OCI-LY1 (cell line): ENCODE results near the gene C20orf204.

Experiments used
- H2AFZ ChIP-seq: fragments of 200-600 bp; sonication (generic), shearing (Covaris generic); 2 replicates; pipeline ENCODE4 v1.6.0; 2014; ENCODE audit warnings: antibody characterized with exemption, mild to moderate bottlenecking, low read length
- H3F3A ChIP-seq: fragments of 200-600 bp; sonication (generic), shearing (Covaris generic); 2 replicates; pipeline ENCODE4 v1.6.0; 2014; ENCODE audit warnings: mild to moderate bottlenecking, antibody characterized with exemption, low read length, moderate library complexity; ENCODE audit not compliant: insufficient read depth
- H3K27ac ChIP-seq: fragments of 200-600 bp; sonication (generic); 2 replicates; pipeline ENCODE4 v1.5.1; 2014; ENCODE audit warnings: low read length, mixed run types, mild to moderate bottlenecking, low read depth; ENCODE audit not compliant: poor library complexity, severe bottlenecking
- H3K27me3 ChIP-seq: fragments of 200-600 bp; sonication (generic); 2 replicates; pipeline ENCODE4 v1.6.0; 2014; ENCODE audit warnings: antibody characterized with exemption, mild to moderate bottlenecking, low read length, moderate library complexity; ENCODE audit not compliant: insufficient read depth
- H3K36me3 ChIP-seq: fragments of 200-600 bp; sonication (generic); 2 replicates; pipeline ENCODE4 v1.6.1; 2014; ENCODE audit warnings: mild to moderate bottlenecking, antibody characterized with exemption, low read length, moderate library complexity, mixed read lengths; ENCODE audit not compliant: insufficient read depth
- H3K4me1 ChIP-seq: fragments of 200-600 bp; sonication (generic); 2 replicates; pipeline ENCODE4 v1.5.1; 2014; ENCODE audit warnings: mild to moderate bottlenecking, low read length, moderate library complexity; ENCODE audit not compliant: insufficient read depth, severe bottlenecking
- H3K4me2 ChIP-seq: fragments of 200-600 bp; sonication (generic), shearing (Covaris generic); 2 replicates; pipeline ENCODE4 v1.6.1; 2014; ENCODE audit warnings: low read length
- H3K4me3 ChIP-seq: fragments of 200-600 bp; sonication (generic); 2 replicates; pipeline ENCODE4 v1.5.1; 2014; ENCODE audit warnings: low read length, low read depth, mild to moderate bottlenecking, mixed read lengths; ENCODE audit not compliant: poor library complexity, severe bottlenecking
- H3K79me2 ChIP-seq: fragments of 200-600 bp; shearing (Covaris generic); 2 replicates; pipeline ENCODE4 v1.6.1; 2016; ENCODE audit warnings: mixed run types, low read length, mixed read lengths; ENCODE audit not compliant: insufficient read depth
- H3K9ac ChIP-seq: fragments of 200-600 bp; sonication (generic), shearing (Covaris generic); 2 replicates; pipeline ENCODE4 v1.6.1; 2014; ENCODE audit warnings: mild to moderate bottlenecking, low read length, mixed read lengths
- H3K9me2 ChIP-seq: fragments of 200-600 bp; sonication (generic), shearing (Covaris generic); 2 replicates; pipeline ENCODE4 v1.6.1; 2014; ENCODE audit warnings: low read depth, mild to moderate bottlenecking, low read length, mixed read lengths
- H3K9me3 ChIP-seq: fragments of 200-600 bp; shearing (Covaris generic); 2 replicates; pipeline ENCODE4 v1.6.1; 2014; ENCODE audit warnings: low read length, mixed read lengths
- H4K20me1 ChIP-seq: fragments of 200-600 bp; sonication (generic), shearing (Covaris generic); 2 replicates; pipeline ENCODE4 v1.6.0; 2016; ENCODE audit warnings: mild to moderate bottlenecking, low read length; ENCODE audit not compliant: insufficient read depth
- EZH2 ChIP-seq: fragments of 200-600 bp; sonication (generic), shearing (Covaris generic); IDR thresholded peaks from 2 replicates; pipeline ENCODE4 v1.8.0; 2017; ENCODE audit warnings: borderline replicate concordance, mixed run types, mild to moderate bottlenecking, antibody characterized with exemption, low read length, moderate library complexity, mixed read lengths
- TF ChIP-seq, protein P1 (sequence below): fragments of 200-600 bp; sonication (generic), shearing (Covaris generic); IDR thresholded peaks from 2 replicates; pipeline ENCODE4 v1.5.1; 2017; ENCODE audit warnings: mild to moderate bottlenecking, antibody characterized with exemption, low read length, moderate library complexity, mixed read lengths

The C20orf204 gene

DNA sequence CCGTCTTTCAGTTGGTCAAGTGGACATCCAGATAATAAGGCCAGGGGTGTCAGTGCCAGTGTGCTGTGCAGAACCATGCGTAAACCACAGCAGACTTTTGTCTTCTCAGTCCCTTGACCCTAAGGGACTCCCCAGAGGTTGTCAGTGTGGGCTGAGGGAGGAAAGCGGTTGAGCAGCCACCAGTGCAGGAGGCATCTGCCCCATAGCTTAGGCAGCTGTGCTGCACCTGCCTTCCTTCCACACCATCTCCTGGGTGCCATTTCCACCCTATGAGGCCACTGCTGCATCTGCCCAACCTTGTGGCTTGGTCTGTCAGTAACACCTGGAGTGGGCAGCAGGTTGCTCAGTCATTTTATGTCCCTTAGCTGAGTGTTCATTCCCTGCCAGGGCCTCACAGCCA lies 29.1 kb upstream of the C20orf204 start:
- no peaks in the 10 kb centered on the region for H3F3A ChIP-seq
- no peaks in the 10 kb centered on the region for H4K20me1 ChIP-seq
- H3K36me3 ChIP-seq: peaks cover 80% of the 10 kb centered on the region
- peaks cover 10% of the 10 kb centered on the region for H3K9me3 ChIP-seq
- H3K9ac ChIP-seq: no peak overlapping the region
- no peaks in the 10 kb centered on the region for H3K79me2 ChIP-seq
- H3K4me3 ChIP-seq: no peak overlapping the region
- peaks cover 14% of the 10 kb centered on the region for H3K4me1 ChIP-seq
- H3K4me2 ChIP-seq: no peak overlapping the region
- H3K27me3 ChIP-seq: no peaks in the 10 kb centered on the region
- H3K9me2 ChIP-seq: no peaks in the 10 kb centered on the region
- H2AFZ ChIP-seq: no peak overlapping the region
- no peak overlapping the region for H3K27ac ChIP-seq
- TF ChIP-seq EZH2: no peak
- TF ChIP-seq, protein P1, sequence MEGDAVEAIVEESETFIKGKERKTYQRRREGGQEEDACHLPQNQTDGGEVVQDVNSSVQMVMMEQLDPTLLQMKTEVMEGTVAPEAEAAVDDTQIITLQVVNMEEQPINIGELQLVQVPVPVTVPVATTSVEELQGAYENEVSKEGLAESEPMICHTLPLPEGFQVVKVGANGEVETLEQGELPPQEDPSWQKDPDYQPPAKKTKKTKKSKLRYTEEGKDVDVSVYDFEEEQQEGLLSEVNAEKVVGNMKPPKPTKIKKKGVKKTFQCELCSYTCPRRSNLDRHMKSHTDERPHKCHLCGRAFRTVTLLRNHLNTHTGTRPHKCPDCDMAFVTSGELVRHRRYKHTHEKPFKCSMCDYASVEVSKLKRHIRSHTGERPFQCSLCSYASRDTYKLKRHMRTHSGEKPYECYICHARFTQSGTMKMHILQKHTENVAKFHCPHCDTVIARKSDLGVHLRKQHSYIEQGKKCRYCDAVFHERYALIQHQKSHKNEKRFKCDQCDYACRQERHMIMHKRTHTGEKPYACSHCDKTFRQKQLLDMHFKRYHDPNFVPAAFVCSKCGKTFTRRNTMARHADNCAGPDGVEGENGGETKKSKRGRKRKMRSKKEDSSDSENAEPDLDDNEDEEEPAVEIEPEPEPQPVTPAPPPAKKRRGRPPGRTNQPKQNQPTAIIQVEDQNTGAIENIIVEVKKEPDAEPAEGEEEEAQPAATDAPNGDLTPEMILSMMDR: no peak

DNA sequence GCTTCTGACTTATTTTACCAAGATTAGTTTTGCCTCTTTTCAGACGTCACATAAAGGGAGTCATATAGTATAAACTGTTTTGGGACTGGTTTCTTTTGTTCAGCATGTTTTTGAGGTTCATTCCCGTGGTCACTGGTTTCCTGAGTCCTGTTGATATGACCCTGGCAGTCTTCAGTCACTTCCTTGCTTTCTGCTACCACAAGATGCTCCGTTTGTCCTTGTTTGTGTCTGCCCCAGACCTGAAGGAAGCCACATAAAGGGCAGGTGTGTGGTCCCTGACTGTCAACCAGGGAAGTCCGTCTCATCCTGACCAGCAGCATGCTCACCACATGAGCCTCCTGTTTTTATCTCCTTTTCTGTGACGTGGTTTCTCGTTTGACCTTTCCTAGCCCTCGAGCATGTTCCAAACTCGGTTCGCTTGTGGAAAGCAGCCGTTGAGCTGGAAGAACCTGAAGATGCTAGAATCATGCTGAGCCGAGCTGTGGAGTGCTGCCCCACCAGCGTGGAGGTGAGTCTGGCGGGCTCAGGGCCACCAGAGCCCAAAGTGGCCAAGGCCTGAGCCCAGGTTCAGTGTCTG lies 26.1 kb upstream of the C20orf204 start:
- H3K9ac ChIP-seq: no peak overlapping the region
- no peaks in the 10 kb centered on the region for H3F3A ChIP-seq
- peaks cover 10% of the 10 kb centered on the region for H3K9me3 ChIP-seq
- TF ChIP-seq EZH2: no peak
- TF ChIP-seq, protein P1: no peak
- H3K27me3 ChIP-seq: no peaks in the 10 kb centered on the region
- no peaks in the 10 kb centered on the region for H3K9me2 ChIP-seq
- peaks cover 11% of the 10 kb centered on the region for H3K4me1 ChIP-seq
- H4K20me1 ChIP-seq: no peaks in the 10 kb centered on the region
- H2AFZ ChIP-seq: no peak overlapping the region
- H3K4me3 ChIP-seq: no peak overlapping the region
- no peaks in the 10 kb centered on the region for H3K79me2 ChIP-seq
- peaks cover 82% of the 10 kb centered on the region for H3K36me3 ChIP-seq
- no peak overlapping the region for H3K27ac ChIP-seq
- no peak overlapping the region for H3K4me2 ChIP-seq

DNA sequence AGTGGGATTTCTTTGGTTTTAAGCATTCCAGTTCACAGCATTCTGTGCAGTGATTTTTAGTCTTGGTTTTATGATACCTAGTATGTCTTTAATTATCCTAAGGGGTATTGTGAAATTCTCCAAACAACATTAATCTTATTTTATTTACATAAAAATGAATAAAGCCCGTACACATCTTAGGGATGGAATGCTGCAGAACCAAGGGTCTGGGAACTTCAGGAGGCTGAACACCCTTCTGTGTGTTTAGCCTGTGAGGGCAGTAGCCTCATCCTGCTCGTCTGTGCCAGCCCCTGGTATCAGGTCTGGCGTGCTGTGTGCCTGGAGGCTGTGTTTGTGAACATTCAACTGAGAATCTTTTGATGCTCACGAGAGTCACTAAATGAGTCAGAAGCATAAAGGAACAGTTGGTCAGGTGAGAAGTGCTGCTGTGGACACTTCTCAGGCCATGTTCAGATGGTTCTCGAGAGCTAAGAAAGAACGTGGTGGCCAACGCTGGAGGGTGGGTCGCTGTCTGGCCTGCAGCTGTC lies 25.2 kb upstream of the C20orf204 start:
- no peaks in the 10 kb centered on the region for H3K79me2 ChIP-seq
- TF ChIP-seq EZH2: no peak
- TF ChIP-seq, protein P1: no peak
- no peaks in the 10 kb centered on the region for H4K20me1 ChIP-seq
- no peaks in the 10 kb centered on the region for H3K27me3 ChIP-seq
- peaks cover 11% of the 10 kb centered on the region for H3K4me1 ChIP-seq
- H2AFZ ChIP-seq: no peak overlapping the region
- peaks cover 82% of the 10 kb centered on the region for H3K36me3 ChIP-seq
- no peak overlapping the region for H3K9ac ChIP-seq
- no peak overlapping the region for H3K4me3 ChIP-seq
- no peak overlapping the region for H3K27ac ChIP-seq
- H3K9me3 ChIP-seq: peaks cover 10% of the 10 kb centered on the region
- H3F3A ChIP-seq: no peaks in the 10 kb centered on the region
- H3K9me2 ChIP-seq: no peaks in the 10 kb centered on the region
- no peak overlapping the region for H3K4me2 ChIP-seq
